Bladder microvascular endothelial cell (primary cell): ENCODE data around the gene TRAF5. TPM values are rescaled to one million over a fixed set of nuclear protein-coding genes. Genes with fewer than 3 reads are reported as not detected.

ENCODE experiments used
- total RNA-seq: library from RNA; depleted of rRNA; stranded (reverse); fragments of >200 nt; gene quantifications from 2 replicates; pipeline ENCODE4 v1.2.3, GENCODE V29; 2014

Gene TRAF5, protein sequence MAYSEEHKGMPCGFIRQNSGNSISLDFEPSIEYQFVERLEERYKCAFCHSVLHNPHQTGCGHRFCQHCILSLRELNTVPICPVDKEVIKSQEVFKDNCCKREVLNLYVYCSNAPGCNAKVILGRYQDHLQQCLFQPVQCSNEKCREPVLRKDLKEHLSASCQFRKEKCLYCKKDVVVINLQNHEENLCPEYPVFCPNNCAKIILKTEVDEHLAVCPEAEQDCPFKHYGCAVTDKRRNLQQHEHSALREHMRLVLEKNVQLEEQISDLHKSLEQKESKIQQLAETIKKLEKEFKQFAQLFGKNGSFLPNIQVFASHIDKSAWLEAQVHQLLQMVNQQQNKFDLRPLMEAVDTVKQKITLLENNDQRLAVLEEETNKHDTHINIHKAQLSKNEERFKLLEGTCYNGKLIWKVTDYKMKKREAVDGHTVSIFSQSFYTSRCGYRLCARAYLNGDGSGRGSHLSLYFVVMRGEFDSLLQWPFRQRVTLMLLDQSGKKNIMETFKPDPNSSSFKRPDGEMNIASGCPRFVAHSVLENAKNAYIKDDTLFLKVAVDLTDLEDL
- 7.9 and 25.0 TPM in 2 replicates for total RNA-seq

DNA sequence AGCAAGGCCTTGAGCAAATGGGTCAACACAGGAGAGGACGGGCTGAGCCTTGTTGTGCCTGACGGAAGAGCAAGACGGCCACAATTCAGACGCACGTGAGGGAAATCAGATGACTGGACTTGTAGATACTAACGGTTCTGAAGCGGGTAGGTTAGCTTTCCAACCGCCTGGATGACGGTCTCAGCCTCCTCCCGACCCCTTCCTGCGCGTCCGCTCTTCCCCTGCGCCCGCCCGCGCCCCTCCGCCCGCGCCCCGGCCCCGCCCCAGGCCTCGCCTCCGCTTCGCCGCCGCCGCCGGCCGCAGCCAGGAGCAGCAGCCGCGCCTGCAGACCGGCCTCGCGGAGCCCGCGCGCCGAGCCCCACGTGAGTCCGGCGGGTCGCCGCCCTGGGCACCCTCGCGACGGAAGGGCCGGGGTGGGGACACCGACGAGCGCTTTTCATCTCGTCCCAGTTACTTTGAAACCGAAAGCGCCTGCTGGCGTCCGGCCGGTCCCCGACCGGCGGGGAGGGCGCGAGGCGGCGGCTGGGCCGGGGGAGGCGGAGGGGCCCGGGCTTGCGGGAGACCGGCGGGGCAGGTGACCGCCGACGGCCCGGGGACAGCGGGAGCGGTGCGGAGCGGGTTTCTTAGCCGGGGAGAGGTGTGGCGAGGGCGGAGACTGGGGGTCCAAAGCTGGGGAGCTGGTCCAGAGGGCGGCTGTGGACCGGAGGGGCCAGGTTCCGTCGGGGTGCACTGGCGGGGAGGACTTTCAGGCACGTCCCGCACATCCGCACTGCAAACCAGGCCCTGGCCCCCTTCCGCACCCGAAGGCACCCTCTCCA, at the start of gene TRAF5:
Gene TRAF5, plus strand, starts transcription at position 306 of the 818 bp plus-strand sequence. CDS start 26,407 bp downstream, outside the sequence.

Other genes with a start within 250 kb of the TRAF5 start
- gene KCNH1, start 192.7 kb upstream of the TRAF5 start, total RNA-seq = not detected in 2 replicates
- gene RCOR3, start 67.5 kb upstream of the TRAF5 start, total RNA-seq = 12.0 and 24.2 TPM in 2 replicates
- not detected in 2 replicates for gene RD3, start 165.3 kb downstream of the TRAF5 start, total RNA-seq